ENCODE measurements around the gene CES2.

CES2 gene

GRCh38 chr16:66900721-66901441 is 34.4 kb upstream of the CES2 start:
- no peak overlapping the region for H2AFZ ChIP-seq (ENCODE audit: low read depth)
- H3K27ac ChIP-seq = no peak overlapping the region
- H3K79me2 ChIP-seq (ENCODE audit: insufficient read depth, low read depth) = no peaks in the 10 kb centered on the region
- H3K9ac ChIP-seq = no peak overlapping the region
- H3K4me3 ChIP-seq (IDR thresholded peaks at IDR 0.05; ENCODE audit: insufficient read depth, low read depth, low read length) = no peak overlapping the region
- no peaks in the 10 kb centered on the region for H3K27me3 ChIP-seq (ENCODE audit: insufficient read depth, low read depth)
- H3K36me3 ChIP-seq (ENCODE audit: insufficient read depth) = no peaks in the 10 kb centered on the region
- H4K20me1 ChIP-seq (ENCODE audit: insufficient read depth) = no peaks in the 10 kb centered on the region
- TF ChIP-seq CTCF (conservative IDR thresholded peaks at IDR 0.05; ENCODE audit: low read depth, low read length) = no peak
- H3K4me2 ChIP-seq = no peak overlapping the region
- peaks cover 14% of the 10 kb centered on the region for H3K4me1 ChIP-seq (ENCODE audit: low read depth, poor library complexity, severe bottlenecking)

GRCh38 chr16:66901626-66902025 is 33.7 kb upstream of the CES2 start:
- H3K4me2 ChIP-seq = no peak overlapping the region
- no peaks in the 10 kb centered on the region for H3K79me2 ChIP-seq (ENCODE audit: insufficient read depth, low read depth)
- no peak overlapping the region for H3K4me3 ChIP-seq (IDR thresholded peaks at IDR 0.05; ENCODE audit: insufficient read depth, low read depth, low read length)
- peaks cover 16% of the 10 kb centered on the region for H3K4me1 ChIP-seq (ENCODE audit: low read depth, poor library complexity, severe bottlenecking)
- H3K27me3 ChIP-seq (ENCODE audit: insufficient read depth, low read depth) = no peaks in the 10 kb centered on the region
- H4K20me1 ChIP-seq (ENCODE audit: insufficient read depth) = no peaks in the 10 kb centered on the region
- H3K27ac ChIP-seq = no peak overlapping the region
- H2AFZ ChIP-seq (ENCODE audit: low read depth) = no peak overlapping the region
- H3K9ac ChIP-seq = no peak overlapping the region
- no peak for TF ChIP-seq CTCF (conservative IDR thresholded peaks at IDR 0.05; ENCODE audit: low read depth, low read length)
- H3K36me3 ChIP-seq (ENCODE audit: insufficient read depth) = no peaks in the 10 kb centered on the region

- no peaks in the 10 kb centered on the region for H3K36me3 ChIP-seq (ENCODE audit: insufficient read depth)
- H2AFZ ChIP-seq (ENCODE audit: low read depth) = no peak overlapping the region
- no peak for TF ChIP-seq CTCF (conservative IDR thresholded peaks at IDR 0.05; ENCODE audit: low read depth, low read length)
- no peak overlapping the region for H3K4me2 ChIP-seq
- H4K20me1 ChIP-seq (ENCODE audit: insufficient read depth) = no peaks in the 10 kb centered on the region
- H3K4me3 ChIP-seq (IDR thresholded peaks at IDR 0.05; ENCODE audit: insufficient read depth, low read depth, low read length) = no peak overlapping the region
- no peaks in the 10 kb centered on the region; the same call in 1 of the 2 replicates for H3K27me3 ChIP-seq (ENCODE audit: insufficient read depth, low read depth)
- H3K79me2 ChIP-seq (ENCODE audit: insufficient read depth, low read depth) = no peaks in the 10 kb centered on the region
- no peak overlapping the region for H3K27ac ChIP-seq
- H3K4me1 ChIP-seq (ENCODE audit: low read depth, poor library complexity, severe bottlenecking) = peaks cover 16% of the 10 kb centered on the region
- no peak overlapping the region for H3K9ac ChIP-seq
Measured at GRCh38 chr16:66902648-66903543, 32.4 kb upstream of the CES2 start.

GRCh38 chr16:66903544-66904427 is 31.5 kb upstream of the CES2 start:
- Histone ChIP-seq H3K27me3 (ENCODE audit: insufficient read depth, low read depth) (no peaks in the 10 kb centered on the region; the same call in 1 of the 2 replicates), H3K9ac (no peak overlapping the region), H4K20me1 (ENCODE audit: insufficient read depth) (no peaks in the 10 kb centered on the region), H2AFZ (ENCODE audit: low read depth) (no peak overlapping the region), H3K4me2 (no peak overlapping the region), H3K36me3 (ENCODE audit: insufficient read depth) (no peaks in the 10 kb centered on the region), H3K4me3 (IDR thresholded peaks at IDR 0.05; ENCODE audit: insufficient read depth, low read depth, low read length) (no peak overlapping the region), H3K79me2 (ENCODE audit: insufficient read depth, low read depth) (no peaks in the 10 kb centered on the region), H3K4me1 (ENCODE audit: low read depth, poor library complexity, severe bottlenecking) (peaks cover 16% of the 10 kb centered on the region), H3K27ac (no peak overlapping the region)
- TF ChIP-seq CTCF (conservative IDR thresholded peaks at IDR 0.05; ENCODE audit: low read depth, low read length) = no peak

Measured in KMS-11 (cell line).